HG03558 (cell line): ENCODE measurements around the gene FAM72D.
"Not testable (repeated sequence)": the region's sequence is repeated elsewhere in the genome, so short reads cannot be mapped to it uniquely, and the experiment has no call there.

Source experiments
- ATAC-seq: cut with Tn5 transposase; IDR thresholded peaks from one replicate; pipeline ENCODE4 v1.9.1; 2021; ENCODE audit warnings: moderate number of reproducible peaks; ENCODE audit not compliant: unreplicated experiment; ENCODE audit errors: extremely low read depth

Gene FAM72D

GRCh38 chr1:145082483-145083255, 13.1 kb upstream of the FAM72D start:
- ATAC-seq: not testable (repeated sequence)

DNA sequence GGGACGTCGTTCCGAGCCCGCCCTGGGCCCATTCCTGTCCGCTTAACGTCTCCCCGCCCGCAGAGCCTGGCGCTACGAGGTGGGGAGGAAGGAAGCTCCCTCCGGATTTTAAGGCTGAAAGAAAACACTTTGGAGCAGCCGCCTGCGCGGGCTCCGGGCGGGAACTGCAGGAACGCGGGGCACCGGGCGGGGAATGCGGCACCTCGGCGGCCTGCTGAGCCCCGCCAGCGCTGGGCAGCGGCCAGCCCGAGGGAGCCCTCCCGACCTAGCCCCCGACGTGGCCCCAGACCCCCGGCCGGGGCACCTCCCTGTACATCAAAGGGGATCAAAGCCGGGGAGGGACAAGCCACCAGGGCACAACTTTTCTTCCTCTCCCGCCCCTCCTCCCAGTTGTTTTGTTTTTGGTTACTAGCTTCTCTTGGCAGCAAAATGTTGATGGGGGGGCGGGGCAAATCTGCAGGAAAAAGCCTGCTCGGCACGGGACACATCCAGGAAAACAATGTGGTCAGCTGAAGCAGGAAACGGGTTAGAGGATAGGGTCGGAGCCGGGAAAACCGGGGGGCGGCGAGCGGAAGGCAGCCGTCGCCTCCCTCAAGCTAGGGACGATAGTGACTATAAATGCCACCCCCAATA, 2.1 kb upstream of the FAM72D start:
- ATAC-seq: not testable (repeated sequence)

- ATAC-seq: not testable (repeated sequence)
Measured at GRCh38 chr1:145094655-145095211, 1.0 kb upstream of the FAM72D start.

- not testable (repeated sequence) for ATAC-seq
Measured at GRCh38 chr1:145101725-145102124, 6.0 kb downstream of the FAM72D start.

- ATAC-seq: not testable (repeated sequence)
Measured at GRCh38 chr1:145103294-145103693, 7.5 kb downstream of the FAM72D start.

DNA sequence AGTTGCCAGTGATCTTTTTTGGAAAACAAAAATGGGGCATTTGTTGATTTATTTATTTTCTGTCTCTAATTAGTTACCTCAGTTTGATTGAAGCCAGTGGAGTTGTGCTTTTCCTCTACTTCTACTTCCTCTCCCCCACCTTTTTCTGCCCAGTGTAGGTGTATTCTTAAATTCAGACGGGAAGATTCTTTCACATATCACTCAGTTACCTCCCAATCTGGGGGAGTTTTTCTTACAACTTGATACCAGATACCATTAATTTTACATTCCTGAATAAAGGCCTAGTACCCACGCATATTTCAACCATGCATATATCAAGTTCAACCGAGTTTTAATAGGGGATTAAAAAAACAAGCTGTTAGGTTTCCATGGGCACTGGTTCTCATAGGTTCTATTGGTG, 15.9 kb downstream of the FAM72D start:
- ATAC-seq: not testable (repeated sequence)

- ATAC-seq: not testable (repeated sequence)
Measured at GRCh38 chr1:145112703-145113102, 16.9 kb downstream of the FAM72D start.

GRCh38 chr1:145114560-145115057, 18.8 kb downstream of the FAM72D start:
- not testable (repeated sequence) for ATAC-seq

DNA sequence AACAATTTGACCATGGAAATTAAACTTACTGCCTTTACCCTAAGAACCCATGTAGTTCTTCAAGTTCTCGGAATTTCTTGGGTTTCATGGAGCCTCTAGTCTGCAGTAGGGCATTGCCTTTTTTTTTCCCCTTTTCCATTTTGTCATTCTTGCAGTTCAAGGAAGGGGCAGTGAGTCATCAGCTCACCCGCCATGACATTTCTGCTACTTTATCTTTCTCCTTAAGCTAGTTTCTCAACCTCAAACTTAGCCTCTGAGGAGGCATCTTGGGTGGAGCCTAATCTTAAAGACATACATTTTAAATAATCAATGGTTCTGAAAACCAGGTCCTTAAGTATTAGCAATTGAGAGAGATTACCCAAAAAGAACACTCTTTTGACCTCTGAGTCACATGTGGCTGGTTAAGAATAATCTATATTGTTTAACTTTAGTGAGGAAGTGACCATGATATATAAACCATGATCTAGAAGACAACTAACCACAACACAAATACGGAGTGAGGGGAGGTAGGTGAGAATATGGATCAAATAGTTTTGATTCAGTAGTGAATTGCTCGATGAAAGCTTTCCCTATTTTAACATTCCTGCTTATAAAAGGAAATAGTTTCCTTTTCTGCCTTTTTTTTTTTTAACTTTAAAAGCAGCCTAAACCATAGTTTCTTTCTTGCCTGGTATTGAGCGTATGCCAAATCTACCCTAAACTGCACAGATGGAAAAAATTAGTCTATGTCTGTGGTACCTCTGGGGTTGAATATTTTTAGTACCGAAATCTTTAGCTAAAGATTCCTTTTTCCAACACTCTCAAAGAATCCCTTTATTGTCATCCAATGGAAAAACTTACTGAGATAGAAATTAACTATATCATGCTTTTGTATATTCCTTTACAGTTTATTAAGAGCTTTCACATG, 20.1 kb downstream of the FAM72D start:
- ATAC-seq: not testable (repeated sequence)

DNA sequence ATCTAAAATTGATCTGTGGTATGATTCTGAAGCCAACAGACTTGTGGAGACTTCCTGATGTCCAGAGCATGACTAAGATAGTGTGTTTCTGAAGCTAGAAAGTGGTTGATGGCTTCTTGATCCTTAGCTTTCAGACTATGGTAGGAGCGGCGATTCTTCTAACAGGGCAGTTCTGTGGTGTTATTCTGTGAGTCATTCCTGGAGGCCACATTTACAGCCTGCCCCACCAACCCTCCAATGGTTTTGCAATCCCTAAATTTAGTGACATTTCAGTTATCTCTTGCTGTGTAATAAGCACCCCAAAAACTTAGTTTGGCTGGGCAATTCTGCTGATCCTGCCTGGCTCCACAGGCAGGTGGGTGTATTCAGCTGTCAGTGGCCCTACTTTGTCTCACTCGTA, 24.1 kb downstream of the FAM72D start:
- ATAC-seq: not testable (repeated sequence)

DNA sequence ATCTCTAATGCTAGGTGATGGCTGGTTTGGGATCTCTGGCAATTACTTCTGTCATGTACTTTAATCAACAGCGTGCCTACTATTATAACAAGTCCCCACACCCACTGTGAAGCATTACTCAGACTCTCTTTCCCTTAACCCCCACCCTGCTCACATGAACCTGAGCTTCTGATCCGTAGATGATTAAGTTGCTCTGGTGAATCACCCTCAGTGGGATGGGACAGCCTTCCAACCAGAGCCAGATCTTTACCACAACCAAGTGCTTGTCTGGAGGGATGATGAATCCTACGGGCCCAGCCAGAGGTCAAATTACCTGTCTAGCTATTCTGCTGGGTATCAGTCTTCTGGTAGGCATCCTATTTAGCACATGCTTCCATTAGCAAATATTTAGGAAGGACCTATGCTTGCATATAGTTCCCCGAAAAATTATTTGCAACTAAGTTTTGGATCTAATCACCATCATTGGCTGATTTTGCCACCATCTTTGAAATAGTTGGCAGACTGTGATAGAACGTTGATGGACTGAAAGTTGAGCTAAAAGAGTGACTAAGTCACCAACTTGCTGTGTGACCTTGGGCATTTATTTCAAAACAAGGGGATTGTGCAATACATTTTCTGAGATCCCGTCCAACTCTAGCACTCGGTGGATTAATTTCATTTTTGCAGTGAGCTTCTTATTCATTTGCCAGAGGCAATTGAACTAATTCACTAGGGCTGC, 26.7 kb downstream of the FAM72D start:
- not testable (repeated sequence) for ATAC-seq

DNA sequence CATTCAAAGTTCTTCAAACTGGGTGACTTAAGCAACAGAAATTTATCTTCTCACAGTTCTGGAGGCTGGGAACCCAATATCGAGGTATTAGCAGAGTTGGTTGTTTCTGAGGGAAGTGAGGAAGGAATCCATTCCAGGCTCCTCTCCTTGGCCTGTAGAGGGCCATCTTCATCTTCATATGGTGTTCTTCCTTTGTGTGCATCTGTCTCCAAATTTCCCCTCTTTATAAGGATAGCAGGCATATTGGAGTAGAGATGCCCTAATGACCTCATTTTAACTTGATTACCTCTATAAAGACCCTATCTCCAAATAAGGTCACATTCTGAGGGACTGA, 27.3 kb downstream of the FAM72D start:
- ATAC-seq: not testable (repeated sequence)

DNA sequence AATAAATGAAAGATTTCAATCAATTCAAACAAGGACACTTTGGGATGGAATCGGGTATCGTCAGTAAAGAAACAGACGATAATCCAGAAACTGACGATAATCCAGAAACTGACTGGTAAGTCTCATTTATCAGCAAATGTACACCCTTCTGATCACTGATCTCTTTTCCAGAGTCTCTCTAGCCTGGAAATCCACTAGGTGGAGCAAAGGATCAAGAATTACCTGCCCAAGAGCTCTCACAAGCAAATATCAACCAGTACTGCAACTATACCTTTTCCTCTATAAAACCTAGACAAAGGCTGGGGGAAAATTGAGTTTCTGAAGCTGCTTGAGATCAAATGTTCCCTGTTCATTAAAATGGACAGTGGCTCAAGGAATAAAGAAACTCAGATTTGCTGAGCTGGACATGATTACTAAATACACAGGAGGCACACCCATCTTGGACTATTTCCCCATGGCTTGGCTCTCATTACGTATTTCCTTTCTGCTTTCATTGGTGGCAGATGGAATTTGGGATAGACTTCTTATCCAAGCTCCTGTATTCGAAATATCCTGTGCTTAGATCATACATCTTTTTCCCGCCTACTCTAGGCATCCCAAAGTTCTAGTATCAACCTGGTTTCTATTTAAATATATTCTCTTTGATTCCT, 28.3 kb downstream of the FAM72D start:
- ATAC-seq: not testable (repeated sequence)

GRCh38 chr1:145125112-145125511, 29.3 kb downstream of the FAM72D start:
- not testable (repeated sequence) for ATAC-seq

GRCh38 chr1:145127144-145127543, 31.4 kb downstream of the FAM72D start:
- not testable (repeated sequence) for ATAC-seq

- ATAC-seq: not testable (repeated sequence)
Measured at GRCh38 chr1:145128697-145129469, 33.1 kb downstream of the FAM72D start.

DNA sequence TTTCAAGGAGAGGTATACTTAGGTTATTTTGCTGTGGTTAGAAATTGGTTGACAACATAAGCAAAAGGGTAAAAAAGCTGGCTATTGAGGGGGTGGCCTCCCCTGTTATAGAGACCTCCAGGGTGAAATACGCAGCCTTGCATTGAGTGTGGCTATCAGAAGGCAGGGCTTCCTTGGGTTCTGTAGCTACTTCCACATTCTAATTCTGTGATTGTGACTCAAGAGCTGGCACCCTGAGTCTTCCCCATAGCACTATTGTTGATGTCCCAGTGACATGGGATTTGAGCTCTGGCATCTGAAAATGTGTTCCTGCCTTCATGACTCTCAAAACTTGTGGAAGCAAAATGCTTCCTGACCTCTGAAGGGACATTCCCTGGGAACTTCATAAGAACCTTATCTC, 38.7 kb downstream of the FAM72D start:
- not testable (repeated sequence) for ATAC-seq

DNA sequence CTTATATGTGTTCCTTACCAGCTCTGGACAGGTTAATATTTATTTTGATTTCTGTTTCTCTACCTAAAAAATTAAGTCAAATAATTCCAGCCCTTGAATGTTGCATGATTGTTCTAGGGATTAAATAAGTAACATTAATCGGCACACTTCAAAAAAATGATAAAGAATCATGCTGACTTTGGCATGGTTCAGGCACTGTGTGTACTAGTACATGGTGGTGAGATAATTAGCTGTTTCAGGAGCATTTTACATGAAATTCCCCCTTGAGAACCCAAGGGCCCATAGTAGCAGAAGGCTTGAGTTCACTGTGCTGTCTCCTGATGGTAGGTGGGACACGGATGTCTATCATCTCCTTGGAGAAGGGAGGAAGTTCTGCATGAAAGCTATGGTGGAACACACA, 44.8 kb downstream of the FAM72D start:
- not testable (repeated sequence) for ATAC-seq
